T follicular helper cell (primary cell): ENCODE measurements around the gene KLF15.
"Not testable (repeated sequence)": the region's sequence is repeated elsewhere in the genome, so short reads cannot be mapped to it uniquely, and the experiment has no call there.

Experiments used
- DNase-seq: peaks from one replicate; pipeline ENCODE4 v3.0.0-alpha.2; 2020; ENCODE audit warnings: low read depth

KLF15 gene

GRCh38 chr3:126346466-126346865, 10.7 kb downstream of the KLF15 start:
- no peak for DNase-seq

- no peak for DNase-seq
These were observed 11.4 kb downstream of the KLF15 start for GRCh38 chr3:126345641-126346460.

GRCh38 chr3:126345231-126345630, 12.0 kb downstream of the KLF15 start:
- DNase-seq = no peak

GRCh38 chr3:126344380-126345041, 12.7 kb downstream of the KLF15 start:
- DNase-seq = no peak

- no peak for DNase-seq
These were observed 13.6 kb downstream of the KLF15 start for GRCh38 chr3:126343649-126344035.

- DNase-seq = no peak
These were observed 14.1 kb downstream of the KLF15 start for GRCh38 chr3:126342991-126343648.

- DNase-seq = no peak
These were observed 15.0 kb downstream of the KLF15 start for GRCh38 chr3:126342211-126342610.

GRCh38 chr3:126341755-126342150, 15.5 kb downstream of the KLF15 start:
- no peak for DNase-seq

GRCh38 chr3:126340943-126341754, 16.1 kb downstream of the KLF15 start:
- DNase-seq = no peak

GRCh38 chr3:126340596-126340942, 16.6 kb downstream of the KLF15 start:
- no peak for DNase-seq

- no peak for DNase-seq
These were observed 17.1 kb downstream of the KLF15 start for GRCh38 chr3:126340081-126340511.

GRCh38 chr3:126339466-126339865, 17.7 kb downstream of the KLF15 start:
- no peak for DNase-seq

GRCh38 chr3:126338790-126339288, 18.4 kb downstream of the KLF15 start:
- no peak for DNase-seq

GRCh38 chr3:126337980-126338651, 19.1 kb downstream of the KLF15 start:
- no peak for DNase-seq

GRCh38 chr3:126331812-126332336, 25.3 kb downstream of the KLF15 start:
- not testable (repeated sequence) for DNase-seq

GRCh38 chr3:126329927-126330725, 27.1 kb downstream of the KLF15 start:
- no peak for DNase-seq

GRCh38 chr3:126326629-126327028, 30.6 kb downstream of the KLF15 start:
- no peak for DNase-seq

- no peak for DNase-seq
These were observed 34.8 kb downstream of the KLF15 start for GRCh38 chr3:126322181-126322967.

GRCh38 chr3:126321490-126321889, 35.7 kb downstream of the KLF15 start:
- DNase-seq = no peak
